Keratinocyte (primary cell): ENCODE data around the gene YTHDF1.

ENCODE experiments used
- EZH2 ChIP-seq: IDR thresholded peaks from one replicate; pipeline ENCODE4 v1.6.1; 2012; ENCODE audit warnings: inconsistent platforms, mild to moderate bottlenecking, low read length, moderate library complexity
- TF ChIP-seq, protein P1 (sequence below), 3 experiments: IDR thresholded peaks in 1 of 3; conservative IDR thresholded peaks in 1 of 3; optimal IDR thresholded peaks in 1 of 3; 2 replicates in 2 of 3; 3 replicates in 1 of 3; pipeline versions ENCODE3 to v1.5.1; 2011; ENCODE audit warnings: low read length in 3 of 3, mild to moderate bottlenecking in 3 of 3, moderate library complexity in 2 of 3, control low read depth in 1 of 3, inconsistent platforms in 1 of 3; ENCODE audit not compliant: insufficient read depth in 2 of 3; ENCODE audit errors: extremely low read depth in 1 of 3

DNA sequence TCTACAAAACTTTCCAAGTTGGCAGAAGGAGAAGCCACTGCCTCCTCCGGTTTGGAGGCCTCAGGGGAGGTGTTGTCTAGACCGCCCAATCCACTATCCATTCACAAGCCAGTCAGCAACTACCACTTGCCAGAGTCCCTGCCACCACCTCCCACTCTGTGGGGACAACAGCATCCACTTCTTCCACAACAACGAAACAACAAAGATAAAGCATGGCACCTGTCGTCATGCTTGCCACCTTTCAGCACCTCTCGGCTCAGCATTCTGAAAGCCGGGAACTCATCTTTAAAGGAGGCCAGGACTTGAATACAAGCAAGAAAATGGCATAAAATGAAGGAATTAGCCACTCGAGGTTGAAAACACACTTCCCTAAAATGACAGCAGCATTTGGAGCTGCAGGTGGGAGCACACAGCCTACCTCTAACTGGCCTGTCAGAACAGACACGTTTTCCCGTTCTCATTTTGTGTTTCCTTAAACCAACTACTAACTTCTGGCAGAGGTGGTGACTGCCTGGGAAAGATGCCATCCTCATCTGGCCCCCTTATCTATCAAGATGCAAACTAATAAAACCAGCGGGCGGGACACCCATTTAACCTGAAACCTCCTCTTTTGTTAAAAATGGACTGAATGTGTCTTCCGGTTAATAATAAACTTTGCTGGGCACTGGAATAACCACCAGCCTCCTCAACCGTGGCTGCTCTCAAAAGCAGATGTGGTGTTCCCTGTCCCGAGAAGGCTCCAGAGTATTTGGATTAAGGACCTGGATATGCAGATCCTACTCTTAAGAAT lies 21.7 kb downstream of the YTHDF1 start:
- TF ChIP-seq, protein P1, sequence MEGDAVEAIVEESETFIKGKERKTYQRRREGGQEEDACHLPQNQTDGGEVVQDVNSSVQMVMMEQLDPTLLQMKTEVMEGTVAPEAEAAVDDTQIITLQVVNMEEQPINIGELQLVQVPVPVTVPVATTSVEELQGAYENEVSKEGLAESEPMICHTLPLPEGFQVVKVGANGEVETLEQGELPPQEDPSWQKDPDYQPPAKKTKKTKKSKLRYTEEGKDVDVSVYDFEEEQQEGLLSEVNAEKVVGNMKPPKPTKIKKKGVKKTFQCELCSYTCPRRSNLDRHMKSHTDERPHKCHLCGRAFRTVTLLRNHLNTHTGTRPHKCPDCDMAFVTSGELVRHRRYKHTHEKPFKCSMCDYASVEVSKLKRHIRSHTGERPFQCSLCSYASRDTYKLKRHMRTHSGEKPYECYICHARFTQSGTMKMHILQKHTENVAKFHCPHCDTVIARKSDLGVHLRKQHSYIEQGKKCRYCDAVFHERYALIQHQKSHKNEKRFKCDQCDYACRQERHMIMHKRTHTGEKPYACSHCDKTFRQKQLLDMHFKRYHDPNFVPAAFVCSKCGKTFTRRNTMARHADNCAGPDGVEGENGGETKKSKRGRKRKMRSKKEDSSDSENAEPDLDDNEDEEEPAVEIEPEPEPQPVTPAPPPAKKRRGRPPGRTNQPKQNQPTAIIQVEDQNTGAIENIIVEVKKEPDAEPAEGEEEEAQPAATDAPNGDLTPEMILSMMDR (optimal IDR thresholded peaks at IDR 0.05 in 1 of 3, IDR thresholded peaks at IDR 0.05 in 1 of 3, conservative IDR thresholded peaks at IDR 0.05 in 1 of 3; ENCODE audit: extremely low read depth in 1 of 3, insufficient read depth in 2 of 3, low read length in 3 of 3) = no peak
- no peak for TF ChIP-seq EZH2
